Epithelial cell of esophagus (primary cell): ENCODE results near the gene SUB1.

Experiments used
- DNase-seq: peaks from one replicate; pipeline ENCODE4 v3.0.0; 2010; ENCODE audit warnings: low read depth
- H3K4me3 ChIP-seq: 2 replicates; pipeline ENCODE4 v1.5.1; 2011; ENCODE audit warnings: mild to moderate bottlenecking, low read length, control low read depth
- TF ChIP-seq, protein P1 (sequence below): IDR thresholded peaks from 2 replicates; pipeline ENCODE4 v1.5.1; 2011; ENCODE audit warnings: low read depth, mild to moderate bottlenecking, low read length, control low read depth, inconsistent platforms; ENCODE audit not compliant: insufficient read depth; ENCODE audit errors: missing control alignments

Gene SUB1

DNA sequence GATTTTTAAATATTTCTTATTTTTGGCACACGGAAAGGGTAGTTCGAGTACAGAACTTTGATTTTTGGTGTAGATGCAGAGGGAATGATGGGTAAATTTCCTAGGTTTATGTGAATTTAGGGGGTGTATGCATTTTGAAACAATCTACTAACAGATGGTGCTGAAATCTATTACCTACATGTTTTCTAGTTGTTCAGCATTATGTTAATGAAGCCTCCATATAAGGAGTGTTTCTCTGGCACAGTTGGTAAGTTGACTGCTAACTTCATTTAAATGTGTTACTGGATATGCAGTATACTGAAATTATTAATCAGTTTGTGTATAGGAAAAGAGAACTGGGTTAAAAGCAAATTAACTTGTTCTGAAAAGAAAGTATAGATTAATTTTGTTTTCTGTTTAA lies 17.5 kb downstream of the SUB1 start:
- no peak overlapping the region for H3K4me3 ChIP-seq
- TF ChIP-seq, protein P1, sequence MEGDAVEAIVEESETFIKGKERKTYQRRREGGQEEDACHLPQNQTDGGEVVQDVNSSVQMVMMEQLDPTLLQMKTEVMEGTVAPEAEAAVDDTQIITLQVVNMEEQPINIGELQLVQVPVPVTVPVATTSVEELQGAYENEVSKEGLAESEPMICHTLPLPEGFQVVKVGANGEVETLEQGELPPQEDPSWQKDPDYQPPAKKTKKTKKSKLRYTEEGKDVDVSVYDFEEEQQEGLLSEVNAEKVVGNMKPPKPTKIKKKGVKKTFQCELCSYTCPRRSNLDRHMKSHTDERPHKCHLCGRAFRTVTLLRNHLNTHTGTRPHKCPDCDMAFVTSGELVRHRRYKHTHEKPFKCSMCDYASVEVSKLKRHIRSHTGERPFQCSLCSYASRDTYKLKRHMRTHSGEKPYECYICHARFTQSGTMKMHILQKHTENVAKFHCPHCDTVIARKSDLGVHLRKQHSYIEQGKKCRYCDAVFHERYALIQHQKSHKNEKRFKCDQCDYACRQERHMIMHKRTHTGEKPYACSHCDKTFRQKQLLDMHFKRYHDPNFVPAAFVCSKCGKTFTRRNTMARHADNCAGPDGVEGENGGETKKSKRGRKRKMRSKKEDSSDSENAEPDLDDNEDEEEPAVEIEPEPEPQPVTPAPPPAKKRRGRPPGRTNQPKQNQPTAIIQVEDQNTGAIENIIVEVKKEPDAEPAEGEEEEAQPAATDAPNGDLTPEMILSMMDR = no peak
- no peak for DNase-seq

DNA sequence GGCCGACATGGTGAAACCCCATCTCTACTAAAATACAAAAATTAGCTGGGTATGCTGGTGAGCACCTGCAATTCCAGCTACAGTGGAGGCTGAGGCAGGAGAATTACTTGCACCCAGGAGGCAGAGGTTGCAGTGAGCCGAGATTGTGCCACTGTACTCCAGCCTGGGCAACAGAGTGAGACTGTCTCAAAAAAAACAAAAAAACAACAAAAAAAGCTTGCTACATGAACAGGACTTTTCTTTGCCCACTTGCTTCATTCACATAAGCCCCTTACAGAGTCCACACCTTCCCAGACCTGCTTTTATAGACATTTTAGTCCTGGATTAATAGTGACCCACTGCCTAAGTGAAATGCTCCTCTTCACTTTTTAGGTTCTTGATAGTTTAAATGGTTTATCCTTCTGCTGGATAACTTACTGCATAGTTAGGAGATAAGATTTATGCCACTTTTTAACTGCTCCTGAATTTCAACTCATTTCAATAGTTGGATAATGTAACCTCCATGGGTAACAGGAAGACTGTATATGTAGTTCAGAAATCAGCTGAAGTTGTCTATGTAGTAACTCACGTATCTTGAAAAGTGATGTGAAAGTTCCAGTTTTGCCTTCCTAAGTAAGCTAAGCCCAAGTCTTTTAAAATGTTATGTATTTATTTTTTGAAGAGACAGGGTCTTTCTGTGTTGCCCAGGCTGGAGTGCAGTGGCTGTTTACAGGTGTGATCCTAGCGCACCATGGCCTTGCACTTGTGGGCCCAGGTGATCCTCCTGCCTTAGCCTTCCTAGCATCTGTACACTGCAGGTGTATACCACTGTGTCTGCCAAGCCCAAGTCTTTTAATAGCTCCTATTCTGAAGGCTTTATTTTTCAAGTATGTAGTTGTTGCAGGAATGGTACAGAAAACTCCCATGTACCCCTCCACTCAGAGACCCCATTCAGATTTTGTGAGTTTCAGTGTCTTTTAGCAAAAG lies 19.7 kb downstream of the SUB1 start:
- TF ChIP-seq, protein P1 = no peak
- DNase-seq = no peak

DNA sequence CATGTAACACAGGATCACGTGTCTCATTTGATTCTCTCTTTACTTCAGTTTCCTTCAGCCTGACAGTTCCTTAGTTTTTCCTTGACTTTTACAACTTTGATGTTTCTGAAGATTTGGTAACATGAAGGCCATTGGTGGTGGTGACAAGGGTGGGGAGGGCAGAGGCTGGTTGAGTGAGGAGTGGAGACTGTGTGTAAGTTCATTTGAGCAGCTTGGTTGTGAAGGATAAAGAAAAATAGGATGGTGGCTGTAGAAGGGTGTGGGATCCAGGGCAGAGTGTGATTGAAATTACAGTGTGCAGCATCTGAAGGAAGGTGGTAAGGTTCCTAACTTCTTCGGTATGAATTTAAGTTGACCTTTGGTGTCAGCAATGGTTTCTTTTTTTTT lies 20.4 kb downstream of the SUB1 start:
- TF ChIP-seq, protein P1 = no peak
- no peak overlapping the region for H3K4me3 ChIP-seq
- no peak for DNase-seq

More for the DNA sequence above, 19.7 kb downstream of the SUB1 start:
- H3K4me3 ChIP-seq = no peak overlapping the region

DNA sequence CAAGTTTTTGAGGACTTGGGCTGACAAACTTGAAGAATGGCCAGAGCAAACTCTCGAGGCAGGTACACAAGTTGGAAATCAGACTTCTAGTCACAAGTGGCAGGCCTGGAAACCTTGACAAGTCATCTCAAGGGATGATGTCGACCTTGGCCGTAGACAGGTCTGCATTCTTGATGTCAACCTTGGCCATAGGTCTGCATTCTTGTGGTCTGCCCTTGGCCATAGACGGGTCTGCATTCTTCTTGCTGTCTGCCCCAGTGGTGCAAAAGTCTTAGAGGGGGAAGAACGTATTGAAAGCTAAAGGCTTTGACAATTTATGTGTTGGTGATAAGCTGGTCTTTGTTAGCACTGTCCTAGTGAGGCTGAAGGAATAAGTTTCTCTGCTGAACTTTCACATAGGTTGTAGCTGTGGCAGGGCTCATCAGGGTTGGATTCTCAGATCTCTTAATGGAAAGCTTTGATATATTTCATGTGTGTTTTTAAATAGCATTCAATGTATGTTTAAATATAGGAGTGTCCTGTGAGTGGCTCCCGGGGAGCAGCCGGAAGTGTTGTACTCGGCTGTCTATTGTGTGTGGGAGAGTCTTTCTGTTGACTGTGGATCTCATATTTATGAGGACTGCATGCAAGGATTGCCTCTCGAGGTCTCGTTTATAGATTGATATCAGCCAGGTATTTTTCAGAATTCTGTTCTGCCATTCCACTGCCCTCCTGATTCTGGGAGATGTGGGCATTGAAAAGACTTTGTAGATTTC lies 27.0 kb downstream of the SUB1 start:
- DNase-seq = no peak
- no peak overlapping the region for H3K4me3 ChIP-seq
- TF ChIP-seq, protein P1 = no peak

DNA sequence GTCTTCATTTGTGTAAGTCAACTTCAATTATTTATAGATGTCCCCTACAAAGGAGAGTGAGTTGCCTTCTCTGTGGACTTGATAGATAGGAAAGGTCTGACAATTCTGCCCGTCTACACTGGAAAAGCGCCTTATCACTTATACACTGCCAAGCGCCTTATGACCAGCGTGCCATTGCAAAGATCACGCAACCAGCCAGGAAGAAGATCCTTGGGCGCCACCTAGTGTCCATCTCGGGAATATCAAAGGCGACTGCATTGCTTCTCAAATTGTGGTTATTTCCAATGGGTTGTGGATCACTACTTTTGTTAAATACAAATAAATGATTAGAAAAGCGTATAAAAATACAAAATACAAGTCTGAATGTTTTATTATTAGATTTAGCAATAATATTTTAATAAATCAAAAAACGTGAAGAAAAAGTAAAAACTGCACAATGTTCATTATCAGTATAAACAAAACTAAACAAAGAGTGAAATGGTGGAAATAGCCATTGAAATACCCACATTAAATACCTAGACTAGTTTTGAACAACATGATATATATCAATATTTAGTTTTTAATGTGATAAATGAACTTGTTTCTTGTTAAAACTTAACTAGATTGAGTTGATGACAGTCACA lies 27.8 kb downstream of the SUB1 start:
- DNase-seq = peak; percentile 80

DNA sequence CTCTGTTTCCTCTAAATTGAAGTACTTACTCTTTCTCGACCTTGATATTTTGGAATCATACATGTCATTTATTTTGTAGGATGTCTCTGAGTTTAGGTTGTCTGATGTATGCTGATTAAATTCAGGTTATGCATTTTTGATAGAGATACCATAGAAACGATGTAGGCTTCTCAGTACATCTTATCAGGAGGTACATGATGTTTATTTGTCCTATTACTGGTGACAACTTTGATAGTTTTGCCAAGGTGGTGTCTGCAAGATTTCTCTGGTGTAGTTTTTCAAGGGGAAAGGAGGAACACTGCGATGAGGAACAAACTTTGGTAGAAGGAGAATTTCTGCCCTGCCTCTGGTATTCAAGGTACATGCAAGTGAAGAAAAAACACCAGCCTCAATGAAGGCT lies 29.9 kb downstream of the SUB1 start:
- no peak overlapping the region for H3K4me3 ChIP-seq
- TF ChIP-seq, protein P1 = no peak
- DNase-seq = no peak

More for the DNA sequence above, 27.8 kb downstream of the SUB1 start:
- no peak overlapping the region for H3K4me3 ChIP-seq
- TF ChIP-seq, protein P1 = peak; percentile 95
